NOMO-1 treated with dmso at 0.1 percent for 144 hours (cell line): ENCODE measurements around the gene TTI1.
"Not testable (repeated sequence)": the region's sequence is repeated elsewhere in the genome, so short reads cannot be mapped to it uniquely, and the experiment has no call there.

ENCODE experiments used
- DNase-seq: peaks from one replicate; lab custom pipeline; 2025; ENCODE audit not compliant: unreplicated experiment; lab: John Stamatoyannopoulos, UW

Gene TTI1

GRCh38 chr20:37970856-37971245 is 62.4 kb downstream of the TTI1 start:
- no peak for DNase-seq

- no peak for DNase-seq
Observed at GRCh38 chr20:37969949-37970855, 63.1 kb downstream of the TTI1 start.

- DNase-seq: no peak
Observed at GRCh38 chr20:37968841-37969401, 64.3 kb downstream of the TTI1 start.

DNA sequence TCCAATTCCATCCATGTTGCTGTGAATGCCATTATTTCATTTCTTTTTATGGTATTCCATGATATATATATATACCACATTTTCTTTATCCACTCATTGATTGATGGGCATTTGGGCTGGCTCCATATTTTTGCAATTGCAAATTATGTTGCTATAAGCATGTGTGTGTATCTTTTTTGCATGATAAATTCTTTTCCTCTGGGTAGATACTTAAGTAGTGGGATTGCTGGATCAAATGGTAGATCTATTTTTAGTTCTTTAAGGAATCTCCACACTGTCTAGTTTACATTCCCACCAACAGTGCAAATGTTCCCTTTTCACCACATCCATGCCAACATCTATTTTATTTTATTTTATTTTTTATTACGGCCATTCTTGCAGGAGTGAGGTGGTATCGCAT is 69.8 kb downstream of the TTI1 start:
- not testable (repeated sequence) for DNase-seq

DNA sequence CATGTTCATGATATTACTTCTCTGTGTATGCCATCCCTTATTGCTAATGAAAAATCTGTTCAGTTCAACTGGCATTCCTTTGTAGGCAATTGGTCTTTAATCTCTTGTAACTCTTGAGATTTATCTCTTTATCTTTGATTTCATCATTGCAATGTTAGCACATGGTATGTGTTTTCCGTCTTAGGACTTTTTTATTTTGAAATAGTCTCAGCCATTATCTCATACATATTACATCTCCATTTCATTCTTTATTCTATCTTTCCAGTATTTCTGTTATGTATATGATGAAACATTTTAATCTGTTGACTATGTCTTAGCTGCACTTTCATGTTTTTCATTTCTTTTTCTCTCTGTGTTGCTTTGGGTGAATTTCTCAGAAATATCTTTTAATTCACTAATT is 72.2 kb downstream of the TTI1 start:
- DNase-seq: no peak

DNA sequence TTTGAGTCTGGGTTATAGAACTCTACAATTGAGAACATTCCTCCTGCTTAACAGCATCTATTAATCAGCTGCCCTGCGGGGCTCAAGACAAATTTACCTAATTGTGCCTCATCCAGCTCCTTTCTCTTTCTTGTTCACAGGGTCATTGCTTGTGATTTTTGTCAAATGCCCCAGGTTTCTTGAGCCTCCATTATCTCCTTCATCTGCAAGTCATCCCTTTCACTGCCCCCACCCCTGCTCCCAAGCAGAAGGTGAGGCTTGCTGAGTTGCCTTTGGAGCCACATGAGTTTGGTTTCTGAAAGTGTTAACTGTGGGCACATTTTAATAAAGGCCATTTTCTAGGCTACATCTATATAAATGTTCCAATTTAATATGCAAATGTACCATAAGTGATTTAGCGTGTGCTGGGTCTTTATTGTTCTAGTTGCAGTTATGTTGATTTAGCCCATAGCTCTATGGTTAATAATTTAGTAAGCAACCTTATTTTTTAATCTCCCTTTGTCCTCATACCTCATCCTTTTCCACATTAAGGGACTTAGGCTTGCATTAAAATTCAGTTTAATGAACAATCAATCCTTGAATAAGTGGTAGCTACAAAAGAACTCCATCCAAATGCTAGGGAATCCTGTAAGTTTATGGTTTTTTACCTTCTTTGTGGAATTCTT is 74.3 kb downstream of the TTI1 start:
- no peak for DNase-seq

GRCh38 chr20:37956107-37956585 is 77.1 kb downstream of the TTI1 start:
- no peak for DNase-seq

GRCh38 chr20:37955511-37955910 is 77.7 kb downstream of the TTI1 start:
- no peak for DNase-seq

DNA sequence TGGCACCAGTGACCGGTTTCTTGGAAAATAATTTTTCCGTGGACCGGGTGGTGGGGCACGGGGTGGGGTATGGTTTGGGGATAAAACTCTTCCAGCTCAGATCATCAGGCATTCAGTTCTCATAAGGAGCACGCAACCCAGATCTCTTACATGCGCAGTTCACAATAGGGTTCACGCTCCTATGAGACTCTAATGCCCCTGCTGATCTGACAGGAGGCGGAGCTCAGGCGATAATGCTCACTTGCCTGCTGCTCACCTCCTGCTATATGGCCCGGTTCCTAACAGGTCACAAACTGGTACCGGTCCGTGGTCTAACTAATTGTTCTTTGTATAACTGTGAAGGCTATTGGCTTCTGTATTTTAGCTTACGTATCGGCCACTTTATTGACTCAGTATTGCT is 78.6 kb downstream of the TTI1 start:
- no peak for DNase-seq

- DNase-seq: no peak
Observed at GRCh38 chr20:37954190-37954589, 79.1 kb downstream of the TTI1 start.

DNA sequence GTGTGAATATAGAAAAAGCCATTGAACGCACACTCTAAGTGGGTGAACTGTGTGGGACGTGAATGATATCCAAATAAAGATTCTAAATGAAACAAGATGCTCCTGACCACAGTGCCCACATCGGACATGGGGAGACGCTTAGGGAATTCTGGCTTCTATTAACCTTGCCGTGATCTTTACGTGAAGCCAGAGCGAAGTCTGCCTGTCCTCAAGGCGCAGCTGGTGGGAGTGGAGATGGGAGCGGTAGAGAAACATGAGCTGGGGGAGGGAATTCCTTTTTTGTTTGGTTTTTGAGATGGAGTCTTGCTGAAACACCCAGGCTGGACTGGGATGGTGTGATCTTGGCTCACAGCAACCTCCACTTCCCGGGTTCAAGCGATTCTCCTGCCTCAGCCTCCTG is 84.3 kb downstream of the TTI1 start:
- DNase-seq: no peak

DNA sequence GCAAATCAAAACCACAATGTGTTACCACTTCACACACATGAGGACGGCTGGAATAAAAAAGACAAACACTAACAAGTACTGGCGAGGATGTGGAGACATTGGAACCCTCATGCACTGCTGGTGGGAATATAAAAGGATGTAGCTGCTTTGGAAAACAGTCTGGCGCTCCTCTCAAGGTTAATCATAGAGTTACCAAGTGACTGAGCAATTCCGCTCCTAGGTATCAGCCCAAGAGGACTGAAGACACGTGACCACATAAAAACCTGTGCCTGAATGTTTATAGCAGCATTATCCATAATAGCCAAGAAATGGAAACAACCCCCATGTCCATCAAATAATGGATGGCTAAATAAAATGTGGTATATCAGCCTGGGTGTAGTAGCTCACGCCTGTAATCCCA is 85.3 kb downstream of the TTI1 start:
- no peak for DNase-seq

DNA sequence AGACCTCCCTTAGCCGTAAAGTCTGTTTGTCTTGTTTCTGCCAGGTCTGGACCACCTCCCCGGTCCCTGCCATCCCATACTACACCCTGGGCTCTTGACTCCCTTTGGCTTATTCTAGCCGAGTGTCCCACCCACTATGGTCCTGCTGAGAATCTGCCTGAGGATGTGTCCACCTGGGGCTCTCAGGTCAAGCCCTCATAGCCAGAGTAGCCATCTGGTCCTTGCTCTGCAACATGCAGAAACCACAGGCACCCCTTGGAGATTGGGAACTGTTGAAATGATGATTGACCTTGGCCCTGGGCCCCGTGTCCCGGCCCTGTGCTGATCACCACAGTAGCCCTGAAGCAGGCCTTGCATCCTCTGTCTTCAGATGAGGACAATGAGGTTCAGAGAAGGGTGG is 86.3 kb downstream of the TTI1 start:
- no peak for DNase-seq

DNA sequence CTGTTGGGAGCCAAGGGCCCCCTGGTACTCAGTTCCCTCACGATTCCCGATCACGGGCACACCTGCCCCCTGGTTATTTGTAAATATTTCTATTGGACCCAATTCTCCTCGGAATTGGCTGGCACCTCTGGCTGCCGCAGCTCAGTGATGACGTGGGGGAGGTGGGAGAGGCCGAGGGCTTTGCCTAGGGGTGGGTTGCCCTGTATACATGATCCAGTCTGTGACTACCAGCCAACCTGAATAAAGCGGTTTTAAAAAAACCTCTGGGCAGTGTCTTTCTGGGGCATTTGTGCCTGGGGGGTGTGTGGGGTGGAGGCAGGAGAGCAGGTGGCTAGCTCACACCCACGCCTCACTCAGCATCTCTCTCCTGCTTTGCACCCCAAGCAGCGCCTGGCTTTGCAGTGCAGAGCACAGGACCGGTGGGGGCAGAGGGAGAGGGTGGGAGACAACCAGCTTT is 88.1 kb downstream of the TTI1 start:
- no peak for DNase-seq

DNA sequence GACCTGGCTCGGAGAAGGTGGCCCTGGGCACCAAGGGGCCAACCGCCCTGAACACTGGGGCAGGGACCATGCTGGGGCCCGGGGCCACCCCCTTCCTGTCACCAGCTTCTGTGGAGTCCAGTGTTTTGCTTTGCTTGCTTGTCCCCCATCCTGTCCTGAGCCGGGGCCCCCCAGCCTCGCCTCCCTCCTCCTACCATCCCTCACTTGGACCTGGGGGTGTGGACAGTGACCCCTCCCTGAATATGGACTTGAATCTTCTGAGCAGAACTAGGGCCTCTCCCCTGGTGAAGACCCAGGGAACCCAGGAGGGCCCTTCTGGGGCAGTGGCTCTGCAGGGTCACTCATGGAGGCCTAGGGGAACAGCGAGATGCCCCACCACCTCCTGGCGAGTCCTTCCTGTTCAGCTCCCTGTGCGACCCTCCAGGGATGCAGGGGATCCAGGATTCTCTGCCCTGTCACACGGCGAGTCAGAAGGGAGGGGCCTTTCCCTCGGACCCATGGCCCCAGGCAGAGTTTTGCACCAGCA is 88.7 kb downstream of the TTI1 start:
- no peak for DNase-seq

- DNase-seq: no peak
Observed at GRCh38 chr20:37943501-37944455, 89.5 kb downstream of the TTI1 start.

GRCh38 chr20:37943033-37943432 is 90.2 kb downstream of the TTI1 start:
- DNase-seq: no peak

DNA sequence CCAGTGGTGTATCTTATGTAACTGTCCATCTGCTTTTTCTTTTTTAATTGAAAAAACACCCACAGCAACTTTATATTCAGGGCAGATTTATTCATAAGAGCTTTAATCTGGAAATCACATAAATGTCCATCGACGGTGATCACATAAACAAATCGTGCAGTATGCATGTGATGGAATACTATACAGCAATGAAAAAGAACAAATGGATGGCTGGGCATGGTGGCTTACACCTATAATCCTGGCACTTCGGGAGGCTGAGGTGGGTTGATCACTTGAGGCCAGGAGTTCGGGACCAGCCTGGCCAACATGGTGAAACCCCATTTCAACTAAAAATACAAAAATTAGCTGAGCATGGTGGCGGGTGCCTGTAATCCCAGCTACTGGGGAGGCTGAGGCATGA is 91.3 kb downstream of the TTI1 start:
- DNase-seq: no peak

- DNase-seq: no peak
Observed at GRCh38 chr20:37941332-37941731, 91.9 kb downstream of the TTI1 start.

DNA sequence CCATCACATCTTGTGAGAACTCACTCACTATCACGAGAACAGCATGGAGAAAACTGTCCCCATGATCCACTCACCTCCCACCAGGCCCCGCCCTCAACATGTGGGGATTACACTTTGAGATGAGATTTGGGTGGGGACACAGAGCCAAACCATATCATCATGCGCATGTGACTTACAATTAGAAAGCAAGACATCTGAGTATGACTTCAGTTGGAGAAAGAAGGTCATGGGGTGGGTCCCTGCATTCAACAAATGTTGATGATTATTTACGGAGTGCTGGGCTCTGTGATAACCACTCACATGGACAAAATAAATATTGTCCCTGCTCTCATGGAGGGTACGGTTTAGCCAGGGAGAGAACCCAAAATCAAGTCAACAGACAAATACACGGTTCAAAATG is 92.4 kb downstream of the TTI1 start:
- no peak for DNase-seq
